ENCODE results near the gene IRX6.

DNA sequence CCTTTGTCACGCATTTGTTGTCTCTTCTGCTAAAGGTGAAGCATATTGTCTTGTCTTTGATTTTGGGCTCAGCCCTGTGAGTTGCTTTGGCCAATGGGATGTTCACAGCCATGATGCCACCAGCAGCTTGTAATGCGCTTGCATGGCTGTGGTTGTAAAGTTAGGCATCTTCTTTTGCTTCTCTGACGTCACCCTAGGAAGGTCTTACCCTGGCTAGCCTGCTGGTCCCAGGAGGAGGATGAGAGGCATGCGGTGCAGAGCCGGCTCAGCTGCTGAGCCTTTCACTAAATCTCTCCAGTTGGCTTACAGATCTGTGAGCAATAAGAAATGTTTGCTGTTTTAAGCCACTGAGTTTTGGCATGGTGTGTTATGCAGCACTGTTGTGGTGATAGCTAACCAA lies 40.8 kb downstream of the IRX6 start:
- TF ChIP-seq RELA (CRISPR knock-in tag; IDR thresholded peaks at IDR 0.05; ENCODE audit: borderline replicate concordance): no peak
- TF ChIP-seq, protein P1, sequence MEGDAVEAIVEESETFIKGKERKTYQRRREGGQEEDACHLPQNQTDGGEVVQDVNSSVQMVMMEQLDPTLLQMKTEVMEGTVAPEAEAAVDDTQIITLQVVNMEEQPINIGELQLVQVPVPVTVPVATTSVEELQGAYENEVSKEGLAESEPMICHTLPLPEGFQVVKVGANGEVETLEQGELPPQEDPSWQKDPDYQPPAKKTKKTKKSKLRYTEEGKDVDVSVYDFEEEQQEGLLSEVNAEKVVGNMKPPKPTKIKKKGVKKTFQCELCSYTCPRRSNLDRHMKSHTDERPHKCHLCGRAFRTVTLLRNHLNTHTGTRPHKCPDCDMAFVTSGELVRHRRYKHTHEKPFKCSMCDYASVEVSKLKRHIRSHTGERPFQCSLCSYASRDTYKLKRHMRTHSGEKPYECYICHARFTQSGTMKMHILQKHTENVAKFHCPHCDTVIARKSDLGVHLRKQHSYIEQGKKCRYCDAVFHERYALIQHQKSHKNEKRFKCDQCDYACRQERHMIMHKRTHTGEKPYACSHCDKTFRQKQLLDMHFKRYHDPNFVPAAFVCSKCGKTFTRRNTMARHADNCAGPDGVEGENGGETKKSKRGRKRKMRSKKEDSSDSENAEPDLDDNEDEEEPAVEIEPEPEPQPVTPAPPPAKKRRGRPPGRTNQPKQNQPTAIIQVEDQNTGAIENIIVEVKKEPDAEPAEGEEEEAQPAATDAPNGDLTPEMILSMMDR (IDR thresholded peaks at IDR 0.05): no peak
- TF ChIP-seq, protein P2, sequence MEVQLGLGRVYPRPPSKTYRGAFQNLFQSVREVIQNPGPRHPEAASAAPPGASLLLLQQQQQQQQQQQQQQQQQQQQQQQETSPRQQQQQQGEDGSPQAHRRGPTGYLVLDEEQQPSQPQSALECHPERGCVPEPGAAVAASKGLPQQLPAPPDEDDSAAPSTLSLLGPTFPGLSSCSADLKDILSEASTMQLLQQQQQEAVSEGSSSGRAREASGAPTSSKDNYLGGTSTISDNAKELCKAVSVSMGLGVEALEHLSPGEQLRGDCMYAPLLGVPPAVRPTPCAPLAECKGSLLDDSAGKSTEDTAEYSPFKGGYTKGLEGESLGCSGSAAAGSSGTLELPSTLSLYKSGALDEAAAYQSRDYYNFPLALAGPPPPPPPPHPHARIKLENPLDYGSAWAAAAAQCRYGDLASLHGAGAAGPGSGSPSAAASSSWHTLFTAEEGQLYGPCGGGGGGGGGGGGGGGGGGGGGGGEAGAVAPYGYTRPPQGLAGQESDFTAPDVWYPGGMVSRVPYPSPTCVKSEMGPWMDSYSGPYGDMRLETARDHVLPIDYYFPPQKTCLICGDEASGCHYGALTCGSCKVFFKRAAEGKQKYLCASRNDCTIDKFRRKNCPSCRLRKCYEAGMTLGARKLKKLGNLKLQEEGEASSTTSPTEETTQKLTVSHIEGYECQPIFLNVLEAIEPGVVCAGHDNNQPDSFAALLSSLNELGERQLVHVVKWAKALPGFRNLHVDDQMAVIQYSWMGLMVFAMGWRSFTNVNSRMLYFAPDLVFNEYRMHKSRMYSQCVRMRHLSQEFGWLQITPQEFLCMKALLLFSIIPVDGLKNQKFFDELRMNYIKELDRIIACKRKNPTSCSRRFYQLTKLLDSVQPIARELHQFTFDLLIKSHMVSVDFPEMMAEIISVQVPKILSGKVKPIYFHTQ (CRISPR knock-in tag; IDR thresholded peaks at IDR 0.05): no peak
- TF ChIP-seq NFYB (CRISPR knock-in tag; conservative IDR thresholded peaks at IDR 0.05; ENCODE audit: low read depth): no peak

Measured in WTC11 (cell line).